Omental fat pad (tissue), 4 donors: ENCODE data around the gene MYL4. TPM values are rescaled to one million over a fixed set of nuclear protein-coding genes. Genes with fewer than 3 reads are reported as not detected.

Experiments
- ATAC-seq: fragments of 150-250 bp; one replicate; pipeline ENCODE4 v1.9.1; 2016; ENCODE audit warnings: mild to moderate bottlenecking, moderate library complexity; ENCODE audit not compliant: low FRiP score
- DNase-seq: peaks from one replicate; pipeline ENCODE4 v3.0.0-alpha.2; 2019; ENCODE audit warnings: low spot score
- CTCF ChIP-seq, 3 donors: fragments of 450-650 bp; IDR thresholded peaks; one replicate each; pipeline ENCODE4 v1.5.1; 2016 to 2017; ENCODE audit warnings: antibody characterized with exemption in 3 of 3, mild to moderate bottlenecking in 3 of 3, moderate library complexity in 2 of 3
- total RNA-seq, 4 donors: library from RNA; depleted of rRNA; stranded (reverse); fragments of >200 nt; gene quantifications; one replicate each; pipeline ENCODE4 v1.1.0, GENCODE V29; 2016

The MYL4 gene
- total RNA-seq, 4 donors from 2014 or later = 0.46 to 2.5 TPM; not detected in 2

- TF ChIP-seq CTCF (IDR thresholded peaks at IDR 0.05) = no peak
- ATAC-seq = no peak
- no peak for DNase-seq
Measured at GRCh38 chr17:47240806-47241205, 31.7 kb downstream of the MYL4 start.

- ATAC-seq = no peak
- no peak for TF ChIP-seq CTCF (IDR thresholded peaks at IDR 0.05)
- no peak for DNase-seq
Measured at GRCh38 chr17:47242648-47243047, 33.5 kb downstream of the MYL4 start.

- ATAC-seq = no peak
- DNase-seq = no peak
- TF ChIP-seq CTCF (IDR thresholded peaks at IDR 0.05) = no peak
Measured at GRCh38 chr17:47243737-47244598, 34.8 kb downstream of the MYL4 start.

- ATAC-seq (no peak), DNase-seq (no peak)
- no peak for TF ChIP-seq CTCF (IDR thresholded peaks at IDR 0.05)
Measured at GRCh38 chr17:47244697-47245096, 35.5 kb downstream of the MYL4 start.

- DNase-seq (no peak), ATAC-seq (no peak)
- no peak for TF ChIP-seq CTCF (IDR thresholded peaks at IDR 0.05)
Measured at GRCh38 chr17:47246120-47246519, 37.0 kb downstream of the MYL4 start.

GRCh38 chr17:47250855-47251254 is 41.7 kb downstream of the MYL4 start:
- no peak for TF ChIP-seq CTCF (IDR thresholded peaks at IDR 0.05)
- ATAC-seq (no peak), DNase-seq (no peak)

- ATAC-seq (no peak), DNase-seq (no peak)
Measured at GRCh38 chr17:47251421-47251940, 42.3 kb downstream of the MYL4 start.

More at GRCh38 chr17:47251421-47251940, 42.3 kb downstream of the MYL4 start:
- TF ChIP-seq CTCF (IDR thresholded peaks at IDR 0.05) = no peak
